ENCODE measurements around the gene RIPPLY1. TPM values are rescaled to one million over a fixed set of nuclear protein-coding genes. Genes with fewer than 3 reads are reported as not detected.

RIPPLY1 gene
- total RNA-seq, 1 donor from 2014 or later: not detected

DNA sequence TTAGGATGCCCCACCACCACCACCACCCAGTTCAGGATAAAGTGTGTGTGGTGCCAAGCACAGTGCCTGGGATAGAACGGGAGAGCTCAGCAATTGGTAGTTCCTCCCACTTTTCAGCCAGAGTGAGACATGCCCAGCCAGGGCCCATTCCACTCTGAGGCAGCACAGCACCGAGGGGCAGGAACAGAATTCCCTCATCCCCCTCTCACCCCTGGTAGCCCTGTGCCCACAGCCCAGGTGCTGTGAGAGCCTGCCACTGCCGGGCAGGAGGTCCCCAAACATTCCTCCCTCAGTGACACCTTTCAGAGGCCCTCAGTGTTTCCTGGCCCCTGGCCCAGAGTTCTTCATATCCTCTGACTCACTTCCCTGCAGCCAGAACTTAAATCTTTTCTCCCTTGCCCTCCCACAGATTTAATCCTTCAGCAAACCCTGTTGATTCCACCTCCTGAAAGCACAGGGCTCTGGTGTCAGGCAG lies 8.1 kb downstream of the RIPPLY1 start:
- TF ChIP-seq, protein P1, sequence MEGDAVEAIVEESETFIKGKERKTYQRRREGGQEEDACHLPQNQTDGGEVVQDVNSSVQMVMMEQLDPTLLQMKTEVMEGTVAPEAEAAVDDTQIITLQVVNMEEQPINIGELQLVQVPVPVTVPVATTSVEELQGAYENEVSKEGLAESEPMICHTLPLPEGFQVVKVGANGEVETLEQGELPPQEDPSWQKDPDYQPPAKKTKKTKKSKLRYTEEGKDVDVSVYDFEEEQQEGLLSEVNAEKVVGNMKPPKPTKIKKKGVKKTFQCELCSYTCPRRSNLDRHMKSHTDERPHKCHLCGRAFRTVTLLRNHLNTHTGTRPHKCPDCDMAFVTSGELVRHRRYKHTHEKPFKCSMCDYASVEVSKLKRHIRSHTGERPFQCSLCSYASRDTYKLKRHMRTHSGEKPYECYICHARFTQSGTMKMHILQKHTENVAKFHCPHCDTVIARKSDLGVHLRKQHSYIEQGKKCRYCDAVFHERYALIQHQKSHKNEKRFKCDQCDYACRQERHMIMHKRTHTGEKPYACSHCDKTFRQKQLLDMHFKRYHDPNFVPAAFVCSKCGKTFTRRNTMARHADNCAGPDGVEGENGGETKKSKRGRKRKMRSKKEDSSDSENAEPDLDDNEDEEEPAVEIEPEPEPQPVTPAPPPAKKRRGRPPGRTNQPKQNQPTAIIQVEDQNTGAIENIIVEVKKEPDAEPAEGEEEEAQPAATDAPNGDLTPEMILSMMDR (IDR thresholded peaks at IDR 0.05): no peak
- ATAC-seq (peak; percentile 43), DNase-seq (no peak)
- H3K4me3 ChIP-seq: no peak overlapping the region
- intact Hi-C loops (cut with DNase I): loop anchor here (10.0 kb wide), 1 partner anchor 60 kb away; no protein-coding TSS in a partner anchor
- H3K36me3 ChIP-seq: no peaks in the 10 kb centered on the region
- no peak overlapping the region for H3K27ac ChIP-seq
- no peaks in the 10 kb centered on the region for H3K27me3 ChIP-seq
- no peaks in the 10 kb centered on the region for H3K9me3 ChIP-seq
- no peaks in the 10 kb centered on the region for H3K4me1 ChIP-seq

DNA sequence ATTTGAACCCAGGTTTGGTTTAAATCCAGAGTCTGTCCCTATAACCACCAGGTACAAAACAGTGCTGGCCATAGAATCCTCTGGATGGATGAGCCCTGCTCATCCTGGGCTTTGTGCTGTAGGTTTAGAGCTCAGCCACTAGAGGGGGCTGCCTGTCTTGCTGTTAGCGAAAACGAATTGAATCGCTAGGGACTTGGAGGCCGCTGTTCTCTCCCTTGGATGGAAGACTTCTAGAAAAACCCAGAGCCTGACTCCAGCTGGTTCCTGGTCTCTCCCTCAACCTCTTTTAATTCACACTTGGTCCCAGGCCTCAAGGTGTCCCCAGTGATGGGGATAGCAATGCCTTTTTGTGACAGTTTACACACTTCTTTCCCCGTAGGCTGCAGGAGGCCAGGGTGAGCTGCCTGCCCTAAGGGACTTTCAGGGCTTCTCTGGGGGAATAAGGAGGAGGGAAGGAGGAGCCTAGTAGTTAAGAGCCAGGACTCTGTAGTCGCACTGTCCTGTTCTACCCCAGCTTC lies 8.7 kb downstream of the RIPPLY1 start:
- TF ChIP-seq, protein P1 (IDR thresholded peaks at IDR 0.05): peak; percentile 65
- peak; percentile 89 for ATAC-seq
- H3K4me3 ChIP-seq: no peak overlapping the region
- DNase-seq: no peak
- H3K36me3 ChIP-seq: no peaks in the 10 kb centered on the region
- H3K9me3 ChIP-seq: no peaks in the 10 kb centered on the region
- intact Hi-C loops (cut with DNase I): loop anchor here (10.0 kb wide), 1 partner anchor 60 kb away; no protein-coding TSS in a partner anchor
- H3K27me3 ChIP-seq: no peaks in the 10 kb centered on the region
- no peaks in the 10 kb centered on the region for H3K4me1 ChIP-seq
- H3K27ac ChIP-seq: no peak overlapping the region

DNA sequence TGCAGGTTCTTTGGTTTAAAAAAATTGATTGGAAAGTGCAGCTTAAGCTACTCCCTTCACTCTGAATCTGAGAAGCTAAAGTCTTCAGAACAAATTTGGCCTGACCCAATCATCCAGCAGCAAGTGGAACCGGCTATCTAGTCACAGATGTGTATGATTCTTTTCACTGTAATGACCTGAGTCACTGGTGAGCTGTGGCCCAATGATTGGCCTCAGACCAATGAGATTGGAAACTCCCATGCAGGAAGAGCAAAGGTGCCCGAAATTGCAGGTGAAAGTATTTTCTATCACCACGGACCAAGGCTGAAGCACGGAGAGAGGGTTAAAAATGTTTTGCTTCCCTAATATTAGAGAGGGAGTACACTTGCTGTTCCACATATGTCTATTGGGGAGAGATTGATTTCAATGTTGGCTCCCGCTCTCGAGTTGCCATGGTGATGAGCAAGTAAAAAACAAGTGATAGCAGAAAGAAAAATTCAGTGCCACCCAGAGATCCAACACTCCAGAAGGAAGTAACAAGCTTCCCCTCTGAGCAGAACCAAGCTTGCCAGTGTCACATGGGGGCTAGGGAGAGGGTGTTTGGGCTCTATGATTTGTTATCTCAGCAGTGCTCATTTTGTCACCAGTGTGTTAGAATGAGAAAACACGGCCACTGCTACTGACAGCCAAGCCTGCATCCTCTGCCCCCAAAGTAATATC lies 11.2 kb downstream of the RIPPLY1 start:
- H3K4me3 ChIP-seq: no peak overlapping the region
- H3K27me3 ChIP-seq: no peaks in the 10 kb centered on the region
- H3K36me3 ChIP-seq: no peaks in the 10 kb centered on the region
- DNase-seq (no peak), ATAC-seq (no peak)
- TF ChIP-seq, protein P1 (IDR thresholded peaks at IDR 0.05): no peak
- H3K9me3 ChIP-seq: no peaks in the 10 kb centered on the region
- intact Hi-C loops (cut with DNase I): loop anchor here (10.0 kb wide), 1 partner anchor 63 kb away; no protein-coding TSS in a partner anchor
- no peaks in the 10 kb centered on the region for H3K4me1 ChIP-seq
- no peak overlapping the region for H3K27ac ChIP-seq

DNA sequence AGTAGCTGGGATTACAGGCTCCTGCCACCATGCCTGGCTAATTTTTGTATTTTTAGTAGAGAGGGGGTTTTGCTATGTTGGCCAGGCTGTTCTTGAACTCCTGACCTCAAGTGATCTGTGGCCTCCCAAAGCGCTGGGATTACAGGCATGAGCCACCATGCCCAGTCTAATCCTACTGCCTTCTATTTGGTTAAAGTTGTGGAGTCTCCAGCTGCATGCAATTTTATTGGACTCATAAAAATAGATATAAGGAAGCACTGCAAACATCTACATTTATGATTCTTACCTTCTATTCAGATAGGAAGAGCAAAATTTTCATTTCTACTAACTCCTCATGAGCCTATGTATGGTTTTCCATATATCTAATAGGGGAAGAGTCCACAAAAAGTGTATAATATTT lies 13.7 kb downstream of the RIPPLY1 start:
- H3K9me3 ChIP-seq: no peaks in the 10 kb centered on the region
- intact Hi-C loops (cut with DNase I): no loop called here
- no peak for ATAC-seq

DNA sequence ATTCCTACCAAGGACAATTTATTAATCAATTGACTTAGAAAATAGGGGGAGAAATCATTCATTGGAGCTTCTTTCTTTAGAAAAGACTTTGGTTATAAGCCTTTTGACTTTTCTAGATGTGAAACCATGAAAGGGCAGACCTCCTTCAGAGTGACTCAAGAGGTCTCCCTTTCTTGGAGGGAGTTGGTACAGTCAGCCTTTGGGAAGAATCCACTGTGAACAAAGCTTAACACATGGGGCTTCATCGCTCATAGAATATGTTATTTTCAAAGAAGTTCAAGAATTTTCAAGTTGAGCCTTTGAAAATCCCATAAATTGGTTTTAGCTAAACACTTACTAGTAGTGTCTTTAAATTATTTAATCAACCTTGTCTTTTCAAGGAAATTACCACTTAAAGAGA lies 28.0 kb downstream of the RIPPLY1 start:
- TF ChIP-seq, protein P1 (IDR thresholded peaks at IDR 0.05): no peak
- DNase-seq: no peak
- Histone ChIP-seq H3K9me3 (no peaks in the 10 kb centered on the region), H3K27me3 (no peaks in the 10 kb centered on the region), H3K4me1 (no peaks in the 10 kb centered on the region), H3K36me3 (no peaks in the 10 kb centered on the region), H3K27ac (no peak overlapping the region), H3K4me3 (no peak overlapping the region)
- ATAC-seq: no peak
- intact Hi-C loops (cut with DNase I): no loop called here

More for the DNA sequence above, 13.7 kb downstream of the RIPPLY1 start:
- TF ChIP-seq, protein P1 (IDR thresholded peaks at IDR 0.05): no peak
- H3K27ac ChIP-seq: no peak overlapping the region
- H3K4me1 ChIP-seq: no peaks in the 10 kb centered on the region
- H3K36me3 ChIP-seq: no peaks in the 10 kb centered on the region
- no peak for DNase-seq
- no peak overlapping the region for H3K4me3 ChIP-seq
- H3K27me3 ChIP-seq: no peaks in the 10 kb centered on the region

Measured in upper lobe of right lung (tissue), 1 donor.